HG03439 (cell line): ENCODE measurements around the gene DNAH2.

ENCODE experiments used
- ATAC-seq: cut with Tn5 transposase; IDR thresholded peaks from one replicate; pipeline ENCODE4 v1.9.1; 2021; ENCODE audit warnings: mild to moderate bottlenecking, moderate library complexity; ENCODE audit not compliant: unreplicated experiment

Gene DNAH2

DNA sequence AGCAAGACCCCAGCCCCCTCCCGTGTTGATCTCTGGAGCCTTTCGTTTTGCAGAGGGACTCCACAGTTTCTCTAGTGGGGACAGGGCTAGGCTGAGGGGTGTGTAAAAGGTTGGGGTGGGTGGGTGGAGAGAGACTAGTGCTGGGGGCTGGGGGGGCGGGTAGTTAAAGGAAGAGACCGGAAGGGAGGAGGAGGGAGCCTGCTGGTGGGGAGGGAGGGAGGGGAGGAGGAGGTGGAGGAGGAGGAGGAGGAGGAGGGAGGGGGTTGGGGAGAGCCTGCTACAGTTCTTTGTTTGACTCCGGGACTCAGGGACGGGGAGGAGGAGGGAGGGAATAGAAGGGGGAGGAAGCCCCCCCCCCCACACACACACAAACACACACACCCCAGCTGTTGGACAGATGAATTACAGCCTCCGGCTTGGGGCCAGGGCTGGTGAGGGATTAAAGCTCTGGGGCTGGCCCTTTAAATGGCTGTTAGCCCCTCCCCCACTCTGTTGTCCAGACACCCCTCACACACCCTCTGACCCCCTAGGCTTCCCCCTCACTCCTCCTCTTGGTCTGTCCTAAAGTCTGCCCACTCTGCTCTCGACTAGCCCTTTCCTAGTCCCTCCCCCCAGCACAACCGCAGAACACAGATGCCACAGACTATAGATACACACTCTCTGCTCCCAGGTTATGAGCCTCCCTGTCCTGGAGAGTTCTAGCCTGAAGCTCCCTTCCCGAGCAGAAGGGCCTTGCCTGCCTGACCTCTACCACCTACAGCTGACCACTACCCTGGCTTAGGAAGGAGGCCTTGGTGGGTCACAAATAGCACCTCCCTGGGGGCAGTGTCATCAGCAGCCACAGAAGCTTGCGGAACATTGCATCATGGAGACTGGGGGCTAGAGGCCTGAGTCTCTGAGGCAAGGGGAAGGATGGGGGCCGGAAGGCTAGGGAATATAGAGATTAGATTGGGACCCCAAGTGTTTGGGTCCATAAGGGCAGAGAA lies 120.8 kb downstream of the DNAH2 start:
- no peak for ATAC-seq

DNA sequence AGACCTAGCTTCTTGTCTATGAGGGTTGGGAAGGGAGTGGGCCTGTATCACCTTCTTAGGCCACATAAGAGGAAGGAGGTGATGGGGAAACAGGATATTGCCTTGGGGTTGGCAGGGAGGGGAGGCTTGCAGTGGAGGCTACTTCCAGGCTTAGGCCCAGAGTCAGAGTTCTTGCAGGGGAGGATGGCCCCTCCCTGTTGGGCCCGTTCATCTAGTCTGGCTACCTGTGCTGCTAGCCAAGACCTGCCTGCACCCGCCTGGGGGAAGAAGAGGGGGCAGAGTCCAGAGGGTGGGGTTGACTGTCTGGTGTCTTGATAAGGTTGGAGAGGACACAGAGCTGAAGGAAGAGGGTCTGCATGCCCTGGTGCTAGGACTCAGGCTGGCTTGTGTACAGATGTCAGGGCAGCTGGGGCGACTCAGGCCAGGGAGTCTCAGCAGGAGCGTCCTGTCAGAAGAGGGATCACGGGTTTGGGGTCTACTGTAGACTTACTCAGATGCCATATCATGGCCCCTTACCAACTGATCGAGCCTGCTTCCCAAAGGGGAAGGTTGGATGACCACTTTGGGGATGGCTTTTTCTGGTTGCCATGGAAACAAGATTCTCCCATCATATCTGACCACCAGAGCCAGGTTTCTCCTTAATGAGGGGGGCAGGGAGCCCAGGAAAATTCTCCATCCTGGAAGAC lies 121.8 kb downstream of the DNAH2 start:
- no peak for ATAC-seq

DNA sequence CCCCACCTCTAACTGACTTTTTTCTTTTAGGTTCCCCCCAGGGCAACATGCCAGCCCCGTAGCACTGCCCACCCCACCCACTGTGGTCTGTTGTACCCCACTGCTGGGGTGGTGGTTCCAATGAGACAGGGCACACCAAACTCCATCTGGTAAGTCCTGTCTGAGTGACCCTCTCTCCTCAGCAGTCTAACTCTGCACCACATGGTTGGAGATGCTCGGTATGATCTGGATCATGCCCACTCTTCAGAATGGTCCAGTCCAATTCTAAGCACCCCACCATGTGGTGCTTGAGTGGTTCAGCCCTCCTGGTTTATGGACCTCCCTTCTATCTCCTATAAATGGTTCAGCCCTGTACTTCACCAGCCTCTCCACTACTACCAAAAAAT lies 122.3 kb downstream of the DNAH2 start:
- ATAC-seq, result no peak

DNA sequence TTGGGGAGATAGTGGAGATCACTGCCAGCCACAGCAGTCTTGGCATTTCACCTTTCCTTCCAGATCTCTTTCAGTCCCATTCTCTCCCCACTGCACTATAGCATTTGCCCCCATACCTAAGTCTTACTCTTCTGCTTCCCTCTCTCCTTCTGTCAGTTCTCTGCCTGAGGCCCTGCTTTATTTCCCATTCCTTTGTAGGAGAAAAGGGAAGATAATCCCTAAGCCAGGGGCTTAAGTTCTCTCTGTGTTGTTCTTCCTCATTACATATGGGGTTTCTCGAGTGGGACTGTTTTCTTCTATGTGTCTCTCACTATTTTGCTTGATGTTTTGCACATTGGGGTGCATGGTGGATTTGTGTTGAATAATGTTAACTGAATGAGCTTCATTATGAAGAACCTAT lies 122.9 kb downstream of the DNAH2 start:
- ATAC-seq, result no peak

DNA sequence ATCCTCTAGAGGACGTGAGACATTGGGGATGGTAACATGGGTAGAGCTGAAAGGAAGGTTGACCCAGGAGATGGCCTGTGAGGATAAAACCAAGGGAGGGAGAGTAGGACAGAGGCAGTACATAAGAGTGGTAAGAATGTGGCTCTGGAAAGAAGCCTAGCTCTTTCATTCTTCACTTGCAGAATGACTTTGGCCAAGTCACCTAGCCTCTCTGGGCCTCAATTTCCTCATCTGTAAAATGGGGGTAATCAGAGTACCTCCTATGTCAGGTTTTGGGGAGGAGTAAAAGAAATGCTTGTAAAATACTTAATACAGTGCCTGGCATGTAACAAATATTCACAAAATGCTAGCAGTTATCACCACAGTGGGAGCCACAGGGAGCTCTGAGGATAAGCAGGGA lies 123.3 kb downstream of the DNAH2 start:
- no peak for ATAC-seq

DNA sequence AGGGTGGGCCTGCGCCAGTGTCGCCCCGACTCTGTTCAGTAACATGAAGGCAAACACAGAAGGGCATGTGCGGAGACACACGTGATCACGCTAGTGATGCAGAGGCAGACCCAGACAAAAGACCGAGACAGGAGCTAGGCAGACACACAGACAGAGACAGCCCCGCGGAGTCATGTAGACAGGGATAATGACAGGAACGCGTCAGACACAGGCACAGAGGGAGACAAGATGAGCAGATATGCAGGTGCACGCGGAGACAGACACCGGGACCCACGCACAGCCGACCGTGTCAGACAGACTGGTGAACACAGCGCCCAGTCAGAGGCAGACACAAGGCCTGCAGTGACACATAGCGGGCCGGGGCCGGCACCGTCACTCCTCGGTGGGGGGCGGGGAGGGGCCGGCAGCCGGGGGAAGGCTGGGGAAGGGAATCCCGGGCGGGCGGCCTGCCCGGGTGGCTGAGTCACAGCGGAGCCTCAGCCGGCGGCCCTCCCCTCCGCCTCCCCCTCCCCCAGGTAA lies 123.9 kb downstream of the DNAH2 start:
- ATAC-seq, result peak; percentile 3

DNA sequence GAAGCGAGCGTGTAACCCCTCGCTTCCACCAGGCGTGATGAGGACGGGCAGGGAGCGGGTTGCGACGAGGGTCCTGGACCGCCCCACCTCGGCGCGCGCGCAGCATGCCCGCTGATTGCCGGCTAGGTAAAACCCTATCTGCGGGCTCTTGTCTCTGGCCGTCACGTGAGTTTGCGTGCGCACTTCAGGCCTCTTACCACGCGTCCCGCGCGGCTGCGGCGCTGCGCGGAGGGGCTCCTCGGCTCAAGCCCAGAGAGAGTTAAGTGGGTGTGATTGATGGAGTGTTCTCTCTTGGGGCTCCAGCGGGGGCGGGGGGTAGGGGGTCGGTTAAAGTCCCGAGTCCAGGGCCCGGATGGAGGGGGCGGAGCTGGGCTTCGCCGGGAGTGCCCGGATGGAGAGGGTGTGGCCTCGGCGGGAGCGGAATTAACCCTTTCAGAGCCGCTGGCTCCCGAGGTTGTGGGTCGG lies 124.4 kb downstream of the DNAH2 start:
- peak; percentile 28 for ATAC-seq

DNA sequence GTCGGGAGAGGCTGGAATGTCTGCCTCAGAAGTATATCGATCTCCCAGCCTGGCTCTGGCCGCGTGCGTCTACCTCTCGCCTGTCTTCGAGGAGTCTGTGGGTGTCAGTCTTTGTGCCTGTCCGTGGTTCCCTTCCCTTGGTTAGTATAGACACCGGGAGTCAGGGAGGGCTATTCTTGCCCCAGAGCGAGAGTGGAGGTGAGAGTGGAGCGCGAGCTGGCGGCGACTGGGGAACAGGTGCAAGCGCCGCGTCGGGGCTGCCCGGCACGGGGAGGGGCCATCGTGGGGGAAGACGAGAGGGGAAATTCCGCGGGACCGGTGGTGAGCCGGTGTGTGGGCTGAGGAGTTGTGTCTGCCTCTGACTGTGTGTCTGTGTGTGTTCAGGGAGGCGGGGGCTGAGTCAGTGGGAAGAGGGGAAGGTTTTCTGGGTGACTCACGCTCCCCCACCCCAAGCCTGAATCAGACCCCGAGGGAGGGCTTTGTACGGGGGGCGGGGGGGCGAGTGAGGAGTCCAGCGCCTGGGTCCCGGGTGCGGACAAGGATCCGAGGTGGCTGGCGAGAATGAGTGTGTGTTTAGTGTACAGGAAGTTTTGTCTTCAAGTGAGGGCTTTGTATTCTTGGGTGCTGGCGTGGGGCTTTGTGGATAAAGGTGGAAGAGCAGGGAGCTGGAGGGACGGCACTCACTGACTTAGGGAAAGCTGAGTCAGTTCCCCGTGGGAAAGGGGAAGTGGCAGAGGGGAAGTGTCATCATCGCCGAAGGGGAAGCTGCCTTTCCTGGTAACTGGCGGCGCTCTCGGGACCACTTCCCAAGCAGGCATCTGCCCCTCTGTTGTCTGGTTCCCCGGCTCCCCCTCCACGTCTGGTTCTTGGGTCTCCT lies 125.1 kb downstream of the DNAH2 start:
- peak; percentile 16 for ATAC-seq

DNA sequence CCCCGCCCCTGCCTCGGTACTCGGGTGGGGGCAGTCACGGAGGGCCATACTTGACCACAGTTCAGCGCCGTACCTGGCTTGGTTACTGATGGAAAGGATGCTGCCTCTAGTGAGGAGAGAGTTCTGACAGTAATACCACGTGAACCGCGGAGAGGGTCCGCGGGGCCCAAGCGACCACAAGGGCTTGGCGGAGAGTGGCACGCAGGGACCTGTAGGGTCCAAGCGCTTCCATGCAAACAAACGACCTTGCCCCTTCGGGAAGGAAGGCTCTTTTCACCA lies 125.7 kb downstream of the DNAH2 start:
- no peak for ATAC-seq

DNA sequence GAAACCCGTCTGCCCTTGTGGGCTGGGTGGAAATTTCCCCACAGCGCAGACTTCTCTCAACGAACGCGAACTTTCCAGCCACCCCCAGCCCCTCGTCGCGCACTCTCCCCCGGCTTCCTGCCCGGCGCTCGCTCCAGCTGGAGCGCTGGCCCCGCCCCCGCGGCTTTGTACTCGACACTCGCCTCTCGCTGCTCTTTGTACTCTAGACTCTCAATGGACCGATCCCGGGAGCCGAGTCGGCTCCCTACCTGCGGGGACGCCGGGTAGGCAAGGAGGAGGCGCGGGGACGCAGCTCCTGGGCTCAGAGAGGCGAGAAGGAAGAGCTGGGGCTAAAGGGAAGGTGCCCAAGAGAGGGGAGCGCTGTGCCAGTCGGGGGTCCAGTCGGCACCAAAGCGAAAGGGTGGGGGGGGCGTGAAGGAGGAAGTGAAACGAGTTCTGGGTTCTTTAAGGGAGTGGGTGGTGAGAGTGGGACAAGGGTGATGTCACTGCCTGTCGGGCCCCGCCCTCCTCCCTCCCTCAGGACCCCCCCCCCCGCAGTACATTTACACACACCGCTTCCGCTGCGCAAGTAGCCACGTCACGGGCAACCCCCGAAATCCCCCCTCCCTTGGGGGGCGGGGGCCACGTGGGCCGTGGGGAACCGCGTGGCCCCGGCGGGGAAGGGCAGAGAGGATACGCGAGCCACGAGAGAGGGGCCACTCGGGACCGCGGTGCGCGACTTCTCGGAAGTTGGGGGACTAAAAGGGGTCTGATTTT lies 126.2 kb downstream of the DNAH2 start:
- peak; percentile 26 for ATAC-seq

DNA sequence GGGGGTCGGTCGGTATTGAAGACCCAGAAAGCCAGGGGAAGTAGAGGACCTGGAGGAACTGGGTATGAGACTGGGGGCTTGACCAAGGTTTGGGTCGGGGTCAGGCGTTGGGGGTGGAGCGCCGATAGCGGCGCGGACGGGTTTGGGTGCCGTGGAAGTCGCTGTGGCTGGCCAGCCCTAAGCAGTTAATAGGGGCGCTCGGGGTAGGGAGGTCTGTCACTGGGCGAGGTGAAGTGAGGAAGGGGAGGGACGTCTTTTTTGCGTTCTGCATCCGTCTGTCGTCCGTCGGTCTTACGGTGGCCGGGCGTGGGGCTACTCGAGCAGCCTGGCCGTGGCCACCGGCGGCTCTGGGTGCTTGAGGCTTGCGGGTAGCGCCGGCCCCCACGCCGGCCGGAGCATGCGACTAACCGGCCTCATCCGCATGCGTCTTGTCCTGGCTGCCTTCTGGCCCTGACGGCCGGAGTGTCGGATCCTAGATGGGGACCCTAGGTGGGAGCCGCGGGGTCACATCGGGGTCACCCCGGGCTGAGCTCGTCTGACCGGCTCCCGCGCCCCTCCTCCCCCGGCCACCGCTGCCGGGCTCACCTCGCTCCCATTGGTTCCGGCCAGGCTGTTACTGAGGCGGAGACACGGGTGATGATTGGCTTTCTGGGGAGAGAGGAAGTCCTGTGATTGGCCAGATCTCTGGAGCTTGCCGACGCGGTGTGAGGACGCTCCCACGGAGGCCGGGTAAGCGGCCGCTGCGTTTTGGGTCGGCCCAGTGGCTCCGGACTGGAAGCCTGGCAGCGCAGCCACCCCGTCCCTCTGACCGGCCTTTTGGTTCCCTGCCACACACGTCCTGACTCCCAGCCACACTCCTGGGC lies 127.0 kb downstream of the DNAH2 start:
- ATAC-seq, result peak; percentile 44

DNA sequence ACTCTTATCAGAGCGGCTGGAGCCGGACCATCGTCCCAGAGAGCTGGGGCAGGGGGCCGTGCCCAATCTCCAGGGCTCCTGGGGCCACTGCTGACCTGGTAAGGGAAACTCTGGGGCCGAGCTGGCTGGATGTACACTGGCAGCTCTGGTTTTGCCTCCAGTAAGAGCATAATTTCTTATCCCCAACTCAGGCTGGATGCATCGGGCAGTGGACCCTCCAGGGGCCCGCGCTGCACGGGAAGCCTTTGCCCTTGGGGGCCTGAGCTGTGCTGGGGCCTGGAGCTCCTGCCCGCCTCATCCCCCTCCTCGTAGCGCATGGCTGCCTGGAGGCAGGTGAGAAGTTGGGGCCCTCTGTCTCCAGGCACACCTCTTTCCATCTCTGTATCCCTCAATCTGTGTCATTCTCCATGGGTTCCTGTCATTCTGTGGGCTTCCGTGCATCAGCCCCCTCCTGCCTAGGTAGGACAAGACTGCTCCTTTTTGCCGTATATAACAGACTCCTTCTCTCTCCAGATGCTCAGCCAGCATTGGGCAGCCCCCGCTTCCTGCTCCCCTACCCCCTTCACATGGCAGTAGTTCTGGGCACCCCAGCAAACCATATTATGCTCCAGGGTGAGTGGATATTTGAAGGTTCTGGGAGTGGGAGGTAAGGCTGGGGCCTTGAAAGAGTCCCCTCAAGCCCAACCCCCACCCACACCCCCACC lies 128.0 kb downstream of the DNAH2 start:
- ATAC-seq, result no peak

DNA sequence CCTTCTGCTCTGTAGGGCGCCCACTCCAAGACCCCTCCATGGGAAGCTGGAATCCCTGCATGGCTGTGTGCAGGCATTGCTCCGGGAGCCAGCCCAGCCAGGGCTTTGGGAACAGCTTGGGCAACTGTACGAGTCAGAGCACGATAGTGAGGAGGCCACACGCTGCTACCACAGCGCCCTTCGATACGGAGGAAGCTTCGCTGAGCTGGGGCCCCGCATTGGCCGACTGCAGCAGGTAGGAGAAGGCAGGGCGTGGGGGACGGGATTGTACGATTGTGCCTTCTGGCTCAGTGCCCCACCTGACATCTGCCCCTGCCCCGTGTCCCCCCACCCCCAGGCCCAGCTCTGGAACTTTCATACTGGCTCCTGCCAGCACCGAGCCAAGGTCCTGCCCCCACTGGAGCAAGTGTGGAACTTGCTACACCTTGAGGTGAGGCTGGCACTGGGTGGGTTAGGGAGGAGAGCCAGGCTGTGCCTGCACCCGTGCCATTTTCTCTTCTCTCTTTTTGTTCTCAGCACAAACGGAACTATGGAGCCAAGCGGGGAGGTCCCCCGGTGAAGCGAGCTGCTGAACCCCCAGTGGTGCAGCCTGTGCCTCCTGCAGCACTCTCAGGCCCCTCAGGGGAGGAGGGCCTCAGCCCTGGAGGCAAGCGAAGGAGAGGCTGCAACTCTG lies 128.7 kb downstream of the DNAH2 start:
- ATAC-seq, result no peak

DNA sequence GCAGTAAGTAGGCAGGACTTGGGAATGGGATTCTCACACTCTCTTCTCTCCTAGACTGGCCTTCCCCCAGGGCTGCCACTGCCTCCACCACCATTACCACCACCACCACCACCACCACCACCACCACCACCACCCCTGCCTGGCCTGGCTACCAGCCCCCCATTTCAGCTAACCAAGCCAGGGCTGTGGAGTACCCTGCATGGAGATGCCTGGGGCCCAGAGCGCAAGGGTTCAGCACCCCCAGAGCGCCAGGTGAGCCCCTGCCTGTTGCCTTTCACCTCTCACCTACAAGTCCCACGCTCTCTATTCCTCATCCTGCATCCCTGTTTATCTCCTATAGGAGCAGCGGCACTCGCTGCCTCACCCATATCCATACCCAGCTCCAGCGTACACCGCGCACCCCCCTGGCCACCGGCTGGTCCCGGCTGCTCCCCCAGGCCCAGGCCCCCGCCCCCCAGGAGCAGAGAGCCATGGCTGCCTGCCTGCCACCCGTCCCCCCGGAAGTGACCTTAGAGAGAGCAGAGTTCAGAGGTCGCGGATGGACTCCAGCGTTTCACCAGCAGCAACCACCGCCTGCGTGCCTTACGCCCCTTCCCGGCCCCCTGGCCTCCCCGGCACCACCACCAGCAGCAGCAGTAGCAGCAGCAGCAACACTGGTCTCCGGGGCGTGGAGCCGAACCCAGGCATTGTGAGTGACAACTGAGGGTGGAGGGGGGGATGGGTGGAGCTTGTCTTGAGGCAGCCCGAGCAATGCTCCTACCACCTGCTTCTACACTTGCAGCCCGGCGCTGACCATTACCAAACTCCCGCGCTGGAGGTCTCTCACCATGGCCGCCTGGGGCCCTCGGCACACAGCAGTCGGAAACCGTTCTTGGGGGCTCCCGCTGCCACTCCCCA lies 129.5 kb downstream of the DNAH2 start:
- no peak for ATAC-seq

DNA sequence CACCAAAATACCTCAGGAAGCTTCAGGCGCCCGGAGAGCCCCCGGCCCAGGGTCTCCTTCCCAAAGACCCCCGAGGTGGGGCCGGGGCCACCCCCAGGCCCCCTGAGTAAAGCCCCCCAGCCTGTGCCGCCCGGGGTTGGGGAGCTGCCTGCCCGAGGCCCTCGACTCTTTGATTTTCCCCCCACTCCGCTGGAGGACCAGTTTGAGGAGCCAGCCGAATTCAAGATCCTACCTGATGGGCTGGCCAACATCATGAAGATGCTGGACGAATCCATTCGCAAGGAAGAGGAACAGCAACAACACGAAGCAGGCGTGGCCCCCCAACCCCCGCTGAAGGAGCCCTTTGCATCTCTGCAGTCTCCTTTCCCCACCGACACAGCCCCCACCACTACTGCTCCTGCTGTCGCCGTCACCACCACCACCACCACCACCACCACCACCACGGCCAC lies 130.6 kb downstream of the DNAH2 start:
- no peak for ATAC-seq

DNA sequence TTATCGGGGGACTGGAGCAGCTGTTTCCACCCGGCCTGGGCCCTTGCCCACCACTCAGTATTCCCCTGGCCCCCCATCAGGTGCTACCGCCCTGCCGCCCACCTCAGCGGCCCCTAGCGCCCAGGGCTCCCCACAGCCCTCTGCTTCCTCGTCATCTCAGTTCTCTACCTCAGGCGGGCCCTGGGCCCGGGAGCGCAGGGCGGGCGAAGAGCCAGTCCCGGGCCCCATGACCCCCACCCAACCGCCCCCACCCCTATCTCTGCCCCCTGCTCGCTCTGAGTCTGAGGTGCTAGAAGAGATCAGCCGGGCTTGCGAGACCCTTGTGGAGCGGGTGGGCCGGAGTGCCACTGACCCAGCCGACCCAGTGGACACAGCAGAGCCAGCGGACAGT lies 131.2 kb downstream of the DNAH2 start:
- no peak for ATAC-seq

DNA sequence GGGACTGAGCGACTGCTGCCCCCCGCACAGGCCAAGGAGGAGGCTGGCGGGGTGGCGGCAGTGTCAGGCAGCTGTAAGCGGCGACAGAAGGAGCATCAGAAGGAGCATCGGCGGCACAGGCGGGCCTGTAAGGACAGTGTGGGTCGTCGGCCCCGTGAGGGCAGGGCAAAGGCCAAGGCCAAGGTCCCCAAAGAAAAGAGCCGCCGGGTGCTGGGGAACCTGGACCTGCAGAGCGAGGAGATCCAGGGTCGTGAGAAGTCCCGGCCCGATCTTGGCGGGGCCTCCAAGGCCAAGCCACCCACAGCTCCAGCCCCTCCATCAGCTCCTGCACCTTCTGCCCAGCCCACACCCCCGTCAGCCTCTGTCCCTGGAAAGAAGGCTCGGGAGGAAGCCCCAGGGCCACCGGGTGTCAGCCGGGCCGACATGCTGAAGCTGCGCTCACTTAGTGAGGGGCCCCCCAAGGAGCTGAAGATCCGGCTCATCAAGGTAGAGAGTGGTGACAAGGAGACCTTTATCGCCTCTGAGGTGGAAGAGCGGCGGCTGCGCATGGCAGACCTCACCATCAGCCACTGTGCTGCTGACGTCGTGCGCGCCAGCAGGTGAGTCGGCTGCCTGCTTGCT lies 131.7 kb downstream of the DNAH2 start:
- no peak for ATAC-seq
